Measurements from ENCODE around the gene MAP2K5.

GRCh38 chr15:67632261-67632660, 89.8 kb downstream of the MAP2K5 start:
- no peak for TF ChIP-seq POLR2A (IDR thresholded peaks at IDR 0.05)
- TF ChIP-seq CTCF (IDR thresholded peaks at IDR 0.05): no peak
- no peak for TF ChIP-seq POLR2AphosphoS5 (IDR thresholded peaks at IDR 0.05)
